D341Med (cell line): ENCODE results near the gene LACTB.

Experiments
- DNase-seq: peaks from one replicate; pipeline ENCODE4 v3.0.0; 2012; ENCODE audit warnings: low spot score

Gene LACTB, protein sequence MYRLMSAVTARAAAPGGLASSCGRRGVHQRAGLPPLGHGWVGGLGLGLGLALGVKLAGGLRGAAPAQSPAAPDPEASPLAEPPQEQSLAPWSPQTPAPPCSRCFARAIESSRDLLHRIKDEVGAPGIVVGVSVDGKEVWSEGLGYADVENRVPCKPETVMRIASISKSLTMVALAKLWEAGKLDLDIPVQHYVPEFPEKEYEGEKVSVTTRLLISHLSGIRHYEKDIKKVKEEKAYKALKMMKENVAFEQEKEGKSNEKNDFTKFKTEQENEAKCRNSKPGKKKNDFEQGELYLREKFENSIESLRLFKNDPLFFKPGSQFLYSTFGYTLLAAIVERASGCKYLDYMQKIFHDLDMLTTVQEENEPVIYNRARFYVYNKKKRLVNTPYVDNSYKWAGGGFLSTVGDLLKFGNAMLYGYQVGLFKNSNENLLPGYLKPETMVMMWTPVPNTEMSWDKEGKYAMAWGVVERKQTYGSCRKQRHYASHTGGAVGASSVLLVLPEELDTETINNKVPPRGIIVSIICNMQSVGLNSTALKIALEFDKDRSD

GRCh38 chr15:63121382-63122001, at the start of gene LACTB:
LACTB (plus strand) TSS chr15:63121861; CDS start chr15:63121872, 11 bp downstream.
- peak; percentile 95 for DNase-seq

GRCh38 chr15:63072023-63072650, 49.5 kb upstream of the LACTB start:
- no peak for DNase-seq

GRCh38 chr15:63072809-63073277, 48.8 kb upstream of the LACTB start:
- DNase-seq, result no peak

DNA sequence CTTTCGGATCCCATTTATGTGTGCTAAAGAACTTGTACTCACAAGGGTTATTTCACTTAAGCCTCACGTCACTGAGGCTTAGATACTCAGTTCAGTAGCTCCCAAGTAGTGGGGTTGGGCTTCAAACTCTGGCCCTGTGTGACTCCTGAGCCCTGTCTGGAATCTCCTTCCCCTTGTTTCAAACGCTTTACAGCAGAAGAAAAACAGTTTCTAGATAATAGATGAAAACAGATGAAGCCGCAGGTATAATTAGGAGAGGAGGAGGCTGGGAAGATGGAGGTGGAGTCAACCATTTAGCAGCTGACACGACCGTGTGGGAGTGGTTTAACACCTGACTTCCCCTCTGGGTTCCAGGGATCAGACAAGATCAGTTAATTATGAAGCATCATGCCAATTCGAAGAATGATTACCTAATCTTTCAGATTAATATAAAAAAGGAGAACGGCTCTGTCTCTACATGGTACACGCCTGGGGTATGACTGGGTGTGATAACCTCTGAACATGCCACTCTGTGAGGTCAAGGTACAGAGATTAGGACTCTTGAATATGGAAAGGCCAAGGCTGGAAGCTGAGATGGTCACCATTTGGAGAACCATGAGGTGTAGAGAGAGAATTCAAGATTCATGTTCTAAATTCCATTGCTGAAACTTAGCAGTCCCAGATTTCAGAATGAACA, 48.0 kb upstream of the LACTB start:
- DNase-seq, result no peak

GRCh38 chr15:63075015-63075983, 46.4 kb upstream of the LACTB start:
- DNase-seq, result no peak

DNA sequence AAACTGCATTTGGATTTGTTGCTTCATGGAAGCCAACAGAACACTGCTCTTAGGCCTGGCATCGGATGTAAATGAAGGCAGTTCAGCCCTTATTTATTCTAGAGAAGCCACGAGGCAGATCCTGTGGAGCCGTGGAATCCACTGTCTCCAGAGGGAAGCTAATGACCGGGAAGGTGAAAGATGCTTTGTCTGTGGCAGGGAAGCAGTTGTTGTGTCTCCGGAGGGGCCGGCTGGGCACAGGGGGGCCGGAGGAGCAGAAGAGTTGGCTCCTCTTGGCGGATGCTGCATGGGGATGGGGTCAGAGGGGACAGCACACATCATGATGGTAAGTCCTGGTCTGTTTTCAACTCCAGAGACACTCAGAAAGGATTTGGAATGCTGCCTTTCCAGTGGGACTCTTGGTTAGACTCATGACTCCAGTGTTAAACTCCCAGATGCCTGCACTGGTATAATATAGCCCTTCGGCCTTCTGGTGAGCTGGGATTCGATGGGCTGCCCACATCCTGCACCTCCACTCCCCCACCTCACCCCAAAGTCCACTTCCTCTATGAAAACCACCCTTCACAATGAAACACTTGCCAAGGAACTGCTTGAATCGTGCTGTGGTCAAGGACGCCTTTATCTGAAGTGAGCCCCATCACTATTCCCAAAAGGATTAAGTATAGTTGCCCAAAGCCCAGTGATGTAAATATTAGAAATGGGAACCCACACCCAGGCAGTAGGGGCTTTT, 45.5 kb upstream of the LACTB start:
- no peak for DNase-seq

DNA sequence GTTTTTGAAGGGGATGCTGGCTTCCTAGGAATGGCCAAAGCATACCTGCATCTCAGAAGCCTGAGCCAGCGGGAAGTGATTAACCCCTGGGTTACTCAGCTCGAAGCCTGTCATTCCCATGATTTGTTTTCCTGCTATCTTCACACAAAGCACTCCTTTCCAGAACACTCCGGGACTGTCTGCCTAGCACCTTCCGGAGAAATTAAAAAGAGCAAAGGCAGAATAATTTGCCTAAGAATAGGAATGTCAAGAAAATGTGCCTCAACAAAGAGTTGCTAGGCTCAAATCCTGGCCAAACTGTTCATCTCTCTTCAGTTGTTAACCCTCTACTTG, 45.0 kb upstream of the LACTB start:
- DNase-seq, result no peak

DNA sequence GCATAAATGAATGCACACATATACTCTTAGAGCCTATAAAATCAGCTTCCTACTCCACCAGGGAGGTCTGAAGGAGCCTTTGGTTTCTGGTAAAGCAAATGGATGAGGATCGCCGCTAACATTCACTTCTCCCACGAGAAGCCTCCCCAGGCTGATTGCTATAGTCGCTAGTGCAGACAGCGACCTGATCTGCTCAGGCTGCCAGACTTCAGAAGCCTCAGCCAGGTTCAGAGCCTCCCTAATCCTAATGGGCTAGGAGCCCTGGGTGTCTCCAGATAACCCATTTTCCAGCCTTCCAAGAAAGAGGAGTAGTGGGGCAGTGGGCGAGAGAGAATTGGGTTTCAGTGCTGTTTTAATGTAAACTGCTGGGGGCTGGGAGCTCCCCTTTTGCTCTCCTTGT, 43.7 kb upstream of the LACTB start:
- no peak for DNase-seq

GRCh38 chr15:63079947-63080626, 41.6 kb upstream of the LACTB start:
- DNase-seq, result no peak

- DNase-seq, result no peak
These were observed 40.9 kb upstream of the LACTB start for GRCh38 chr15:63080634-63081250.

- no peak for DNase-seq
These were observed 39.3 kb upstream of the LACTB start for GRCh38 chr15:63082366-63082765.

DNA sequence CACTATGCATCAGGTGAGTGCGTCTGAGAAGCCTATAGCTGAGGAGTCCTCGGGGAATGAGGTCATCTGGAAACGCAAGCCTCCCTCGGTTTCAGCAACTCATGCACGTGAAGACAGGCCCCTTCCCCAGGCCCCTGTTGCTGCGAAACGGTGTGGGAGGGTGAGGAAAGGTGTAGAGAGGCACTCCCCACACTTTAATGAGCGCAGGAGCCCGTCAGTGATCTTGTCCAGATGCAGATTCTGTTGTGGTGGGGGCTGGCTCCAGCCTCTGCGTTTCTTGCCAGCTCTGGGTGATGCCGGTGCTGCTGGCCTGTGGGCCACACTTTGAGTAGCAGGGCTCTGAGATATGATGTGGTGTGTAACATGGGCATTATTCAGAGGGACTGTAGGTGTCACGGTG, 38.6 kb upstream of the LACTB start:
- DNase-seq, result no peak

DNA sequence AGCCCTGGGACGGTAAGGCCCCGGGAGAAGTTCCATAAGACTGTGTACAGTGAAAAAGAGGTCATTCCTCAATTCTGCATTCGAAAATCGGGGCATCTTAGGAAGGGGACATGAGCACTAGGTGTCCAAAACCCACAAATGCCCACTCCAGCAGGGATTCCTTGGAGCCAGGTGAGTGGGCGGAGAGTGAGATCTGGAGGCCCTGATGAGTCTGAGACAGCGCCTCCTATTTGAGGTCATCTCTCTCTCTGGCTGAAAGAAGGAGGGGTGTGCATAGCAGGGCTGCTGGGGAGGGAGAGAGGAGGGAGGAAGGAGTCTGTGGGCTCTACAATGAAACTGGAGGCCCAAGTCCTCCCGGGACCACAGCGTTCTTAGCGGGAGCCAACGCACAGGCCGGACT, 38.1 kb upstream of the LACTB start:
- DNase-seq, result no peak

GRCh38 chr15:63084806-63085205, 36.9 kb upstream of the LACTB start:
- no peak for DNase-seq

DNA sequence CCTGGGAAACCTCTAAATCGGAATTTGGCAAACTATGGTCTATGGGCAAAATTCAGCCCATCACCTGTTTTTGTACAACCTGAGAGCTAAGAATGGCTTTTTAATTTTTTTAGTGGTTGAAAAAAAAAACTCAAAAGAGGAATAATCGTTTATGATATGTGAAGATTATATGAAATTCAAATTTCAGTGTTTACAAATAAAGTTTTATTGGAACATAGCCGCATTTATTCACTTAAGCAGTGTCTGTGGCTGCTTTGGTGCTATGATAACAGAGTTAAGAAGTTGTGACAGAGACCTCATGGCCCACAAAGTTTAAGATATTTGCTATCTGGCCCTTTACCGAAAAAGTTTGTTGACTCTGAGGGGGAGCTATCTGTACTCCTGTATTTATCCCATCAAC, 36.4 kb upstream of the LACTB start:
- no peak for DNase-seq

GRCh38 chr15:63086271-63086670, 35.4 kb upstream of the LACTB start:
- no peak for DNase-seq

- DNase-seq, result no peak
These were observed 34.7 kb upstream of the LACTB start for GRCh38 chr15:63086947-63087346.

DNA sequence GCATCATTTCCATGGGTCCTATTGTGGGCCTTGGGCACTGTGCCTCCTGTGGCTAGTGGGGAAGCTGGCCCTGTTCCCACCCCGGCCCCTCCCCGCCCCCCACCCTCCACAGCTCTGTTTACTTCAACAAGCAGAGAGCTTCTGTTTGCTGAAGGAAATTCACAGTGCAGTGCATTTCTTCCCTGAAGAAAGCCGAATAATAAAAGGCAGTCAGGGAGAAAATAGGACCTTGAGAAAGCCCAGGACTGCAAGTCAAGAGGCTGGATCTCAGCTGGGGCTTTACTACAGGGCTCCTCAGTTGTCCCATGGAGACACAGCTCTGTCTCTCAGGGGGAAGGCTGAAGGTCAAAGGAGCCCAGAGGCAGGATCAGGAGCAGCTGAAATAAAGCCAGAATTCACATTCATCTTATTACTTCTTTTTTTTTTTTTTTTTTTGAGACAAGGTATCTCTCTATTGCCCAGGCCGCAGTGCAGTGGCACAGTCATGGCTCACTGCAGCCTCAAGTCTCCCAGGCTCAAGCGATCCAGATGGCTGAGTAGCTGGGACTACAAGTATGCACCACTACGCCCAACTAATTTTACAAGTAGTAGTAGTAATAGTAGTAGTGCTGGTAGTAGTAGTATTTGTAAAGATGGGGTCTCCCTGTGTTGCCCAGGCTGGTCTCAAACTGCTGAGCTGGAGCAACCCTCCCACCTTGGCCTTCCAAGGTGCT, 33.0 kb upstream of the LACTB start:
- DNase-seq, result no peak
